NCI-H510A (cell line): ENCODE data around the gene ONECUT3.
"Not testable (repeated sequence)": the region's sequence is repeated elsewhere in the genome, so short reads cannot be mapped to it uniquely, and the experiment has no call there.

ENCODE experiments used
- DNase-seq: peaks from one replicate; lab custom pipeline; 2025; lab: John Stamatoyannopoulos, UW

ONECUT3 gene

GRCh38 chr19:1794424-1795172 is 41.3 kb downstream of the ONECUT3 start:
- no peak for DNase-seq

GRCh38 chr19:1796395-1797142 is 43.3 kb downstream of the ONECUT3 start:
- no peak for DNase-seq

- not testable (repeated sequence) for DNase-seq
Observed at GRCh38 chr19:1797313-1797712, 44.0 kb downstream of the ONECUT3 start.

GRCh38 chr19:1799695-1800342 is 46.5 kb downstream of the ONECUT3 start:
- DNase-seq = no peak

GRCh38 chr19:1804858-1805257 is 51.6 kb downstream of the ONECUT3 start:
- DNase-seq = no peak

- no peak for DNase-seq
Observed at GRCh38 chr19:1805401-1806183, 52.3 kb downstream of the ONECUT3 start.

- no peak for DNase-seq
Observed at GRCh38 chr19:1806184-1807029, 53.1 kb downstream of the ONECUT3 start.

- DNase-seq = no peak
Observed at GRCh38 chr19:1807030-1807694, 53.9 kb downstream of the ONECUT3 start.

GRCh38 chr19:1807695-1808394 is 54.5 kb downstream of the ONECUT3 start:
- no peak for DNase-seq

- no peak for DNase-seq
Observed at GRCh38 chr19:1808395-1808731, 55.1 kb downstream of the ONECUT3 start.

- DNase-seq = no peak
Observed at GRCh38 chr19:1809678-1810077, 56.4 kb downstream of the ONECUT3 start.

- DNase-seq = no peak
Observed at GRCh38 chr19:1810439-1811160, 57.3 kb downstream of the ONECUT3 start.

GRCh38 chr19:1811472-1811894 is 58.2 kb downstream of the ONECUT3 start:
- DNase-seq = no peak

- no peak for DNase-seq
Observed at GRCh38 chr19:1811942-1812425, 58.7 kb downstream of the ONECUT3 start, which contains the start of gene ATP8B3. ATP8B3 (minus strand) TSS chr19:1812276; CDS start chr19:1811736, 540 bp downstream.

GRCh38 chr19:1812426-1813191 is 59.3 kb downstream of the ONECUT3 start:
- DNase-seq = peak; percentile 69

GRCh38 chr19:1813192-1814182 is 60.2 kb downstream of the ONECUT3 start:
- DNase-seq = no peak

- DNase-seq = no peak
Observed at GRCh38 chr19:1814391-1814790, 61.1 kb downstream of the ONECUT3 start.
